Adipocyte (in vitro differentiated cells): ENCODE data around the gene ATAD3C.
"Not testable (repeated sequence)": the region's sequence is repeated elsewhere in the genome, so short reads cannot be mapped to it uniquely, and the experiment has no call there.

Source experiments
- DNase-seq: peaks from one replicate; pipeline ENCODE4 v3.0.0-alpha.2; 2015; ENCODE audit warnings: low read depth
- H3K27me3 ChIP-seq: replicated peaks from 2 replicates; pipeline ENCODE4 v1.7.0; 2013; ENCODE audit warnings: mild to moderate bottlenecking, low read length, moderate library complexity; ENCODE audit not compliant: control insufficient read depth, insufficient read depth
- H3K36me3 ChIP-seq: 2 replicates; pipeline ENCODE4 v1.7.0; 2013; ENCODE audit warnings: low read length, mild to moderate bottlenecking, moderate library complexity; ENCODE audit not compliant: control insufficient read depth, insufficient read depth, severe bottlenecking
- H3K4me1 ChIP-seq: 2 replicates; pipeline ENCODE4 v1.7.0; 2013; ENCODE audit warnings: mild to moderate bottlenecking, low read length, moderate library complexity; ENCODE audit not compliant: control insufficient read depth, insufficient read depth
- H3K4me3 ChIP-seq: 2 replicates; pipeline ENCODE4 v1.7.0; 2013; ENCODE audit warnings: mild to moderate bottlenecking, low read length, moderate library complexity
- H3K9ac ChIP-seq: 2 replicates; pipeline ENCODE4 v1.7.0; 2013; ENCODE audit warnings: mild to moderate bottlenecking, low read length, moderate library complexity
- H3K9me3 ChIP-seq: 2 replicates; pipeline ENCODE4 v1.7.0; 2013; ENCODE audit warnings: mild to moderate bottlenecking, low read length, moderate library complexity; ENCODE audit not compliant: control insufficient read depth

The ATAD3C gene

GRCh38 chr1:1507305-1507704 is 57.8 kb downstream of the ATAD3C start:
- no peak overlapping the region for H3K9ac ChIP-seq
- H3K27me3 ChIP-seq: no peaks in the 10 kb centered on the region
- no peak for DNase-seq

GRCh38 chr1:1508775-1509464 is 59.4 kb downstream of the ATAD3C start:
- H3K36me3 ChIP-seq, H3K4me1 ChIP-seq, DNase-seq, H3K9me3 ChIP-seq, H3K9ac ChIP-seq, H3K27me3 ChIP-seq, H3K4me3 ChIP-seq: not testable (repeated sequence)

More at GRCh38 chr1:1507305-1507704, 57.8 kb downstream of the ATAD3C start:
- Histone ChIP-seq H3K9me3 (no peaks in the 10 kb centered on the region), H3K4me1 (peaks cover 10% of the 10 kb centered on the region), H3K4me3 (no peak overlapping the region), H3K36me3 (no peaks in the 10 kb centered on the region)

GRCh38 chr1:1509465-1509850 is 60.0 kb downstream of the ATAD3C start:
- H3K36me3 ChIP-seq, H3K9me3 ChIP-seq, H3K9ac ChIP-seq, DNase-seq, H3K4me3 ChIP-seq, H3K4me1 ChIP-seq, H3K27me3 ChIP-seq: not testable (repeated sequence)

GRCh38 chr1:1510912-1511532 is 61.5 kb downstream of the ATAD3C start:
- Histone ChIP-seq H3K9me3 (no peaks in the 10 kb centered on the region), H3K4me3 (peak overlapping the region; percentile 96)

GRCh38 chr1:1511533-1512285 is 62.2 kb downstream of the ATAD3C start, which contains the start of gene ATAD3A:
Gene ATAD3A, plus strand, starts transcription at chr1:1512162. Its CDS starts 107 bp downstream, at chr1:1512269.
- H3K9me3 ChIP-seq: no peaks in the 10 kb centered on the region
- DNase-seq: peak; percentile 99
- peak within 1 kb of the TSS; percentile 96 for H3K4me3 ChIP-seq
- H3K27me3 ChIP-seq: no peaks in the 10 kb centered on the region
- peak within 1 kb of the TSS; percentile 97 for H3K9ac ChIP-seq
- H3K36me3 ChIP-seq: peaks cover 4% of the 10 kb centered on the region
- H3K4me1 ChIP-seq: peaks cover 5% of the 10 kb centered on the region

More at GRCh38 chr1:1510912-1511532, 61.5 kb downstream of the ATAD3C start:
- H3K36me3 ChIP-seq: peaks cover 4% of the 10 kb centered on the region
- peaks cover 6% of the 10 kb centered on the region for H3K4me1 ChIP-seq
- H3K9ac ChIP-seq: peak overlapping the region; percentile 97
- peak; percentile 29 for DNase-seq
- no peaks in the 10 kb centered on the region for H3K27me3 ChIP-seq

- DNase-seq: peak; percentile 42
- H3K9me3 ChIP-seq, H3K4me1 ChIP-seq, H3K27me3 ChIP-seq, H3K36me3 ChIP-seq: not testable (repeated sequence)
- H3K4me3 ChIP-seq: peak overlapping the region; percentile 80
- H3K9ac ChIP-seq: peak overlapping the region; percentile 78
Observed at GRCh38 chr1:1512425-1512824, 62.9 kb downstream of the ATAD3C start.

- not testable (repeated sequence) for H3K27me3 ChIP-seq, H3K9me3 ChIP-seq, H3K4me3 ChIP-seq, H3K9ac ChIP-seq, DNase-seq, H3K4me1 ChIP-seq
- peaks cover 14% of the 10 kb centered on the region for H3K36me3 ChIP-seq
Observed at GRCh38 chr1:1513675-1514074, 64.2 kb downstream of the ATAD3C start.

DNA sequence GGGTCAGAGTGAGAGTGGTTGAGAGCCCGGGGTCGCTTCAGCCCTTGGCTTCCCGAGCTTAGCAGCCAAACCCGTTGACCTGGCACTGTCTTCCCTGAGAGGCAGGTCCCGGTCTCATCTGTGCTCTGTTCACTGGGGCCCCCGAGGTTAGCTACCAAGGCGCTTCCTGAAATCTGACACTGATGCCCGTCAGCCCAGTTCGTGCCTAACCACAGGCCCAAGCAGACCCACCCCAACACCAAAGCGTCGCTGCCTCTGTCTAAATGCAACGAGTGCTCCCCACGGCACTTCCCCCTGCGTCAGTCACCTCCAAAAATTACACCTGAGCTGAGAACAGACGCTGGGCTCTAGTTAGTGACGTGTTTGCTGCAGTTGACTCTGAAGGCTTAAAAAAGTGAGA is 64.9 kb downstream of the ATAD3C start:
- not testable (repeated sequence) for H3K4me1 ChIP-seq, H3K9me3 ChIP-seq, H3K4me3 ChIP-seq, H3K27me3 ChIP-seq, H3K9ac ChIP-seq, DNase-seq
- H3K36me3 ChIP-seq: peaks cover 14% of the 10 kb centered on the region

- not testable (repeated sequence) for H3K9ac ChIP-seq, H3K4me3 ChIP-seq, DNase-seq, H3K4me1 ChIP-seq, H3K9me3 ChIP-seq, H3K27me3 ChIP-seq
- peaks cover 27% of the 10 kb centered on the region for H3K36me3 ChIP-seq
Observed at GRCh38 chr1:1516923-1517322, 67.4 kb downstream of the ATAD3C start.

DNA sequence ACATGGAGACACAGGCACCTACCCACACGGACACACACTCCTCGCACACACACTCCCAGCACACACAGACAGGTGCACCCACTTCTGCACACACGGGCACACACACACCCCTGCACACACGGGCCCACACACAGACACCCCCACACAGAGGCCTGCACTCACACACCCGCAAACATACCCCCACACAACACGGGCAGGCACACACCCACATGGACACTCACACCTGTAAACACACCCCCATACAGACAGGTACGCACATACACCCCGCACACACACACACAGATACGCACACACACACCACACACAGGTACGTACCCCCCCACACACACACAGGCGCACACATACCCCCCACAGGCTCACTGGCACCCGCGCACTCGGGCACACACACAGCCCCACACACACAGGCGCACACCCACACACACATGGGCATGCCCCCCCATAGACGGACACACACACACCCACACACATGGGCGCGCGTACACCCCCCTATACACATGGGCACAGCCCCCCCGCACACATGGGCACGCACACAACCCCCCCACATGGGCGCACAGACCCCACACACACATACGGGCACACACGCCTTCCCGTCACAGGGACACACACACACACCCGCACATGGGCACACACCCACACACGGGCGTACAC is 68.6 kb downstream of the ATAD3C start:
- no peaks in the 10 kb centered on the region for H3K4me1 ChIP-seq
- H3K4me3 ChIP-seq: no peak overlapping the region
- H3K27me3 ChIP-seq: no peaks in the 10 kb centered on the region
- no peak for DNase-seq
- no peak overlapping the region for H3K9ac ChIP-seq
- no peaks in the 10 kb centered on the region for H3K9me3 ChIP-seq
- peaks cover 27% of the 10 kb centered on the region for H3K36me3 ChIP-seq

GRCh38 chr1:1518621-1519007 is 69.1 kb downstream of the ATAD3C start:
- not testable (repeated sequence) for H3K4me3 ChIP-seq, H3K27me3 ChIP-seq, DNase-seq, H3K4me1 ChIP-seq, H3K9me3 ChIP-seq, H3K9ac ChIP-seq
- H3K36me3 ChIP-seq: peaks cover 27% of the 10 kb centered on the region
